GM12878 (cell line): ENCODE data around the gene GNAZ. TPM values are rescaled to one million over a fixed set of nuclear protein-coding genes. Genes with fewer than 3 reads are reported as not detected.

Experiments
- BHLHE40 ChIP-seq, 2 experiments: fragments of 450-650 bp in 1 of 2; IDR thresholded peaks; 2 replicates each; pipeline ENCODE4 v1.6.1; 2011 to 2017; ENCODE audit warnings: low read depth in 2 of 2, borderline replicate concordance in 1 of 2, improper control_type of control experiment in 1 of 2, low read length in 1 of 2, mild to moderate bottlenecking in 1 of 2
- CBX5 ChIP-seq: sonication (generic); IDR thresholded peaks from 2 replicates; pipeline ENCODE4 v1.6.1; 2016; ENCODE audit warnings: low read depth, moderate library complexity, mild to moderate bottlenecking, inconsistent platforms
- CEBPB ChIP-seq, 2 experiments: fragments of 150-350 bp in 1 of 2; IDR thresholded peaks; 2 replicates each; pipeline ENCODE4 v1.6.1; 2012 to 2014; ENCODE audit warnings: low read depth in 2 of 2, low read length in 2 of 2, borderline replicate concordance in 1 of 2, inconsistent platforms in 1 of 2
- CREM ChIP-seq: IDR thresholded peaks from 2 replicates; pipeline ENCODE4 v1.6.1; 2014; ENCODE audit warnings: antibody characterized with exemption, low read depth
- CUX1 ChIP-seq: IDR thresholded peaks from 2 replicates; pipeline ENCODE4 v1.6.1; 2012; ENCODE audit warnings: improper control_type of control experiment, low read depth, low read length; ENCODE audit not compliant: insufficient replicate concordance
- GABPA ChIP-seq: IDR thresholded peaks from 2 replicates; pipeline ENCODE4 v1.6.1; 2014; ENCODE audit warnings: antibody characterized with exemption, low read depth, mild to moderate bottlenecking, inconsistent platforms
- PAX5 ChIP-seq: IDR thresholded peaks from 2 replicates; pipeline ENCODE4 v1.6.1; 2011; ENCODE audit warnings: low read depth, low read length, borderline replicate concordance
- RAD51 ChIP-seq: fragments of 450-650 bp; IDR thresholded peaks from 2 replicates; pipeline ENCODE4 v1.6.1; 2016; ENCODE audit warnings: moderate library complexity, mild to moderate bottlenecking, inconsistent platforms
- RCOR1 ChIP-seq: conservative IDR thresholded peaks from 2 replicates; pipeline ENCODE4 v1.6.1; 2012; ENCODE audit warnings: low read depth, low read length, improper control_type of control experiment
- STAT3 ChIP-seq: IDR thresholded peaks from 2 replicates; pipeline ENCODE4 v1.6.1; 2011; ENCODE audit warnings: low read depth, low read length, improper control_type of control experiment
- USF1 ChIP-seq: IDR thresholded peaks from 2 replicates; pipeline ENCODE4 v1.6.1; 2011; ENCODE audit warnings: borderline replicate concordance, low read depth, mild to moderate bottlenecking, moderate library complexity, mixed read lengths, low read length; ENCODE audit not compliant: insufficient read depth; ENCODE audit errors: extremely low read length
- ZNF687 ChIP-seq: fragments of 450-650 bp; IDR thresholded peaks from 2 replicates; pipeline ENCODE4 v1.6.1; 2017; ENCODE audit warnings: mild to moderate bottlenecking, moderate library complexity
- polyA plus RNA-seq, 11 experiments: library from polyadenylated mRNA; depleted of rRNA in 4 of 11; unstranded in 6 of 11; stranded (reverse) in 5 of 11; fragments of >200 nt; fragmentation: Nextera tagmentation in 4 of 11; fragmentation: Illumina TruSeq in 1 of 11; extraction: Ambion mirVana in 4 of 11; extraction: Trizol in 1 of 11; gene quantifications; 1 replicate in 1 of 11; 2 replicates in 10 of 11; pipeline versions ENCODE4 v1.2.1 to v1.2.3, GENCODE V29; 2011 to 2016; ENCODE audit warnings: inconsistent platforms in 2 of 11, missing spikeins in 2 of 11, low read depth in 1 of 11
- total RNA-seq, 4 experiments: library from RNA; depleted of rRNA in 3 of 4; stranded (reverse); fragments of >200 nt in 3 of 4; fragmentation: Illumina TruSeq in 1 of 4; extraction: Trizol in 1 of 4; gene quantifications; 2 replicates each; pipeline versions ENCODE4 v1.2.1 to v1.2.3, GENCODE V29; 2013 to 2021

The GNAZ gene
- total and polyA plus RNA-seq, 10 of the 15 experiments (the other 5 are each of a cell fraction or from before 2014, with no cell fraction given) = 0.09 to 1.0 (median 0.44) TPM; not detected in 1

- TF ChIP-seq ZNF687 (no peak), STAT3 (no peak), GABPA (no peak), RCOR1 (no peak), CUX1 (no peak), BHLHE40 (IDR thresholded peaks at IDR 0.05; ENCODE audit: borderline replicate concordance in 1 of 2, low read depth in 2 of 2, low read length in 1 of 2) (peak in 1 of 2 experiments; percentile 69; a peak in 2 of 4 replicates), PAX5 (no peak), CEBPB (IDR thresholded peaks at IDR 0.05; ENCODE audit: borderline replicate concordance in 1 of 2, low read depth in 2 of 2, low read length in 2 of 2) (no peak), USF1 (peak; percentile 2), CBX5 (no peak), RAD51 (peak; percentile 83), CREM (no peak)
Measured at GRCh38 chr22:23105919-23106318, 35.6 kb downstream of the GNAZ start (continued).
